SU-DHL-6 (cell line): ENCODE data around the gene RPL12.

Source experiments
- EZH2phosphoT487 ChIP-seq: fragments of 200-600 bp; sonication (generic), shearing (Covaris generic); conservative IDR thresholded peaks from 2 replicates; pipeline ENCODE4 v1.6.1; 2018; ENCODE audit warnings: mild to moderate bottlenecking, antibody characterized with exemption, low read length, moderate library complexity, mixed read lengths
- TF ChIP-seq, protein P1 (sequence below): fragments of 200-600 bp; sonication (generic); IDR thresholded peaks from one replicate; pipeline ENCODE4 v1.5.1; 2017; ENCODE audit warnings: antibody characterized with exemption, mild to moderate bottlenecking, low read length, moderate library complexity; ENCODE audit not compliant: insufficient read depth, poor library complexity, severe bottlenecking

DNA sequence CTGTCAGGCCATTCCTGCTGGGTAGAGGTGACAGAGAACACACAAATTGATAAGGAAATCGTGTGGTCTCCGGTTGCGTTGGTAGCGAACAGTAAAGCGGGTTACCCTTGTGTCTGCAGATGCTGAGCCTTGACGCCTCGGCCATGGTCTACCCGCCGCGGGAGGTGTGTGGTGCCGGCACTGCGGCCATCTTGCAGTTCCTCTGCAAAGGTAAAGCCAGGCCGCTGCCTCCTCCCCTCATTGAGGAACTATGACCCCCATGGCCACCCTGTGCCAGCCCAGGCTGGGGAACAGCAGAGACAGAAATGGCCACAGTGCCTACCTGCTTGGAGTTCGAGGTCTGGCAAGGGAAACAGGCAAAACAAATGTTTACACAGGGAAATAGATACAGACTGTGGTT, 16.4 kb upstream of the RPL12 start:
- TF ChIP-seq, protein P1, sequence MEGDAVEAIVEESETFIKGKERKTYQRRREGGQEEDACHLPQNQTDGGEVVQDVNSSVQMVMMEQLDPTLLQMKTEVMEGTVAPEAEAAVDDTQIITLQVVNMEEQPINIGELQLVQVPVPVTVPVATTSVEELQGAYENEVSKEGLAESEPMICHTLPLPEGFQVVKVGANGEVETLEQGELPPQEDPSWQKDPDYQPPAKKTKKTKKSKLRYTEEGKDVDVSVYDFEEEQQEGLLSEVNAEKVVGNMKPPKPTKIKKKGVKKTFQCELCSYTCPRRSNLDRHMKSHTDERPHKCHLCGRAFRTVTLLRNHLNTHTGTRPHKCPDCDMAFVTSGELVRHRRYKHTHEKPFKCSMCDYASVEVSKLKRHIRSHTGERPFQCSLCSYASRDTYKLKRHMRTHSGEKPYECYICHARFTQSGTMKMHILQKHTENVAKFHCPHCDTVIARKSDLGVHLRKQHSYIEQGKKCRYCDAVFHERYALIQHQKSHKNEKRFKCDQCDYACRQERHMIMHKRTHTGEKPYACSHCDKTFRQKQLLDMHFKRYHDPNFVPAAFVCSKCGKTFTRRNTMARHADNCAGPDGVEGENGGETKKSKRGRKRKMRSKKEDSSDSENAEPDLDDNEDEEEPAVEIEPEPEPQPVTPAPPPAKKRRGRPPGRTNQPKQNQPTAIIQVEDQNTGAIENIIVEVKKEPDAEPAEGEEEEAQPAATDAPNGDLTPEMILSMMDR: no peak
- TF ChIP-seq EZH2phosphoT487: no peak
